GM10266 (cell line): ENCODE results near the gene TBXAS1.

Experiments used
- DNase-seq: peaks from one replicate; pipeline ENCODE4 v3.0.0; 2012; ENCODE audit errors: extremely low spot score
- CTCF ChIP-seq: IDR thresholded peaks from 2 replicates; pipeline ENCODE4 v1.5.1; 2012; ENCODE audit warnings: mild to moderate bottlenecking, low read depth; ENCODE audit not compliant: control insufficient read depth, insufficient read depth; ENCODE audit errors: missing control alignments

Gene TBXAS1

DNA sequence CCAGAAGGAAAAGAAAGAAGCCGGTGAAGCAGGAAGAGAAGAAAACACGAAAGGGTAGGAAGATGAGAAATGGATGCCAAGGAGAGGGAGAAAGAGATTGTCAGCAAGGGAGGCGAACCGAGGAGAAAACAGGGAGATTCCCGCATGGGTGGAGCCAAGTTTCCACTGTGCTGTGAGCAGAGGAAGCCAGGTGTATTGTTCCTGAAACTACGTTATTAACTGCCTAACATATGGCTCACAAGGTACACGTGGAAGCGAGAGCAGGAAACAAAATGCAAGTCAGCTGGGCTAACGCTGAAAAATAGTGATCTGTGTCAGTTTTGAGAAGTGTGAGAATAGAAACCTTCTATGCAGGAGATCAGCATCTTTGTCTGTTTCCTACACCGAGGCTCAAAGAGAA, 30.8 kb upstream of the TBXAS1 start:
- no peak for TF ChIP-seq CTCF
- DNase-seq = peak; percentile 28

- no peak for DNase-seq
- no peak for TF ChIP-seq CTCF
Measured at GRCh38 chr7:139798892-139799291, 30.2 kb upstream of the TBXAS1 start.

DNA sequence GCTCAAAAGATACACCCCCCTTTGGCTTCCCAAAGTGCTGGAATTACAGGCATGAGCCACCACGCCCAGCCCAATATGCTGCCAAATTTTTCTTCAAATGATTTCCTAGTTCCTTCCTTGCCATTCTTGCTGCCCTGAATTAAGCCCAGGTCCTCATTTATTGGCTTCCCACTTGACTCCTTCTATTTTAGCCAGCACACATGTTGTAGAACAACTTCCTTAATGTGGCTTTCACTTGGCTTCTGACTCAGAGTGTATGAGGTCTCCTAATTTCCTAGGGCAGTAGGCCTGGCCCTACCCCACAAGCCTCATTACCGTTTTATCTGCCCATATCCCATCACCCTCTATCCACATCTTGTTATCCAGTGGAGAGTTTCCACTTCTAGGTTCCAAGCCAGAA, 29.5 kb upstream of the TBXAS1 start:
- no peak for DNase-seq

DNA sequence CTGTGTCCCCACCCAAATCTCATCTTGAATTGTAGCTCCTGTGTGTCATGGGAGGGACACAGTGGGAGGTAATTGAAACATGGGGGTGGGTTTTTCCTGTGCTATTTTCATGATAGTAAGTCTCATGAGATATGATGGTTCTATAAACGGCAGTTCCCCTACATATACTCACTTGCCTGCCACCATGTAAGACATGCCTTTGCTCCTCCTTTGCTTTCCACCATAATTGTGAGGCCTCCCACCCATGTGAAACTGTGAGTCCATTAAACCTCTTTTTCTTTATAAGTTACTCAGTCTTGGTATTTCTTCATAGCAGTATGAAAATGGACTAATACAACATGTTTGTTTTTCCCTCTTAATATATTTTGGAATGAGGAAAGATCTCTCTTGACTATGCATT, 24.5 kb upstream of the TBXAS1 start:
- TF ChIP-seq CTCF = no peak
- DNase-seq = no peak

More for the DNA sequence above, 29.5 kb upstream of the TBXAS1 start:
- TF ChIP-seq CTCF = no peak

GRCh38 chr7:139807009-139807408, 22.1 kb upstream of the TBXAS1 start:
- DNase-seq = no peak
- no peak for TF ChIP-seq CTCF

- DNase-seq = no peak
- no peak for TF ChIP-seq CTCF
Measured at GRCh38 chr7:139808427-139808826, 20.6 kb upstream of the TBXAS1 start.

DNA sequence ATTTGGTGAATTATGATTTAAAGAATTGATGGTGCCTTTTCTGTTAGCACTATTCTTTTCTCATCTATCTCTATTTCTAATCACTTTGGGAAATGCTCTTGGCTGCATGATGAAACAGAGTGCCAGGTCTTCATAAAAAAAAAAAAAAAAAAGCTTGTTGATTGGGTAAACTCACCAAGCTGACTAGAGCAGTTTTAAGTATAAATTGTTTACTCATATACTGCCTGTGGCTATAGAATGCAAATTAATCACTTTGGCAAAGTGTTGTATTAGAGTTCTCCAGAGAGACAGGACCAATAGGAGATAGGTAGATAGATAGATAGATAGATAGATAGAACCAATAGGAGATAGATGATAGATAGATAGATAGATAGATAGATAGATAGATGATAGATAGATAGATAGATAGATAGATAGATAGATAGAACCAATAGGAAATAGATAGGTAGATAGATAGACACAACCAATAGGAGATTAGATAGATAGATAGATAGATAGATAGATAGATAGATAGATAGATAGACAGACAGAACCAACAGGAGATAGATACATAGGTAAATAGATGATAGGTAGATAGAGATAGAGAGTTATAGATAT, 20.1 kb upstream of the TBXAS1 start:
- no peak for TF ChIP-seq CTCF
- no peak for DNase-seq
